ENCODE data around the gene FBXL12.

FBXL12 gene

DNA sequence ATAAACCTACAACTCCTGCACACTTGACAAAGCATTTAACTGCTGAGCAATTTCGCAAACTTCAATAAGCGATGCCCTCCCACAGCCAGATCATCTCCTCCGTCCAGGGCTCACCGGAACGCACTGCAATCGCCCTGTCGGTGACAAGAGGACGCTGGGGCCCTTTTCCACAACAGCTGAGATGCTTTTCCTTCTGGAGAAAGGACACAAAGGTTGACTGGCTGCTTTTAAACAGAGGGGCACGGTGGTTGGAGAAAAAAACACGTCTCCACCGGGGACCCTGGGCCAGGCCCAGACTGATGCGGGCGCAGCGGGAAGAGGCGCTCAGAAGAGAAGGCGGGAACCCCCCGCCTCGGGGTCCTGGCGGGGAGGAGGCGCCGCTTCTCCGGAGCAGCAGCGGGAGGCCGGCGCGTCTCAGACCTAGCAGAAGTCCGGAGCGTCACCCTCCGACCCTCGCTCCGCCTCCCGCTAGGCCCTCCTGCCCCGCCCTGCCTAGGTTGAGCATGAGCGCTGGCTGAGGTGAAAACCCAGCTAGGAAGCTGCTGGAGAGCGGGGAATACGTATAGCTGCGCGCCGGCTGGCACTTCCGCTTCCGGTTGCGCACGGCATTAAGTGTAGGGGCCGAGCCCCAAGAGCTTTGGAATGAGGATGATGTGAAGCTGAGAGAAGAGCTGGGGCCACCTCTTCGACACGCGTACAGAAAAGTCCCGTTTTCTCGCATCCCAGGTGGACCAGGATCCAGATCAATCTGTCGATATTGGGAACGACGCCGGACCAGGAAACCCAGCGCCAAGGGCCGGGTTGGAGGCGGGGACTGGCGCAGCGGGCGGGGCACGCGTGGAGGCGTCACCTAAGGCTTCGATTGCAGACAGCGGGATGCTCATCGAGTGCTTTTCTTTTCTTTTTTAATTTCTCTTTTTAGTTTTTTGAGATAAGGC, 50.4 kb downstream of the FBXL12 start, which contains the start of gene ZNF846:
Gene ZNF846, minus strand, starts transcription at position 564 of the 938 bp plus-strand sequence. CDS start 3,788 bp downstream, outside the sequence.
- peak; percentile 62 for TF ChIP-seq TAF1 (IDR thresholded peaks at IDR 0.05; ENCODE audit: low read depth)
- TF ChIP-seq, protein P1, sequence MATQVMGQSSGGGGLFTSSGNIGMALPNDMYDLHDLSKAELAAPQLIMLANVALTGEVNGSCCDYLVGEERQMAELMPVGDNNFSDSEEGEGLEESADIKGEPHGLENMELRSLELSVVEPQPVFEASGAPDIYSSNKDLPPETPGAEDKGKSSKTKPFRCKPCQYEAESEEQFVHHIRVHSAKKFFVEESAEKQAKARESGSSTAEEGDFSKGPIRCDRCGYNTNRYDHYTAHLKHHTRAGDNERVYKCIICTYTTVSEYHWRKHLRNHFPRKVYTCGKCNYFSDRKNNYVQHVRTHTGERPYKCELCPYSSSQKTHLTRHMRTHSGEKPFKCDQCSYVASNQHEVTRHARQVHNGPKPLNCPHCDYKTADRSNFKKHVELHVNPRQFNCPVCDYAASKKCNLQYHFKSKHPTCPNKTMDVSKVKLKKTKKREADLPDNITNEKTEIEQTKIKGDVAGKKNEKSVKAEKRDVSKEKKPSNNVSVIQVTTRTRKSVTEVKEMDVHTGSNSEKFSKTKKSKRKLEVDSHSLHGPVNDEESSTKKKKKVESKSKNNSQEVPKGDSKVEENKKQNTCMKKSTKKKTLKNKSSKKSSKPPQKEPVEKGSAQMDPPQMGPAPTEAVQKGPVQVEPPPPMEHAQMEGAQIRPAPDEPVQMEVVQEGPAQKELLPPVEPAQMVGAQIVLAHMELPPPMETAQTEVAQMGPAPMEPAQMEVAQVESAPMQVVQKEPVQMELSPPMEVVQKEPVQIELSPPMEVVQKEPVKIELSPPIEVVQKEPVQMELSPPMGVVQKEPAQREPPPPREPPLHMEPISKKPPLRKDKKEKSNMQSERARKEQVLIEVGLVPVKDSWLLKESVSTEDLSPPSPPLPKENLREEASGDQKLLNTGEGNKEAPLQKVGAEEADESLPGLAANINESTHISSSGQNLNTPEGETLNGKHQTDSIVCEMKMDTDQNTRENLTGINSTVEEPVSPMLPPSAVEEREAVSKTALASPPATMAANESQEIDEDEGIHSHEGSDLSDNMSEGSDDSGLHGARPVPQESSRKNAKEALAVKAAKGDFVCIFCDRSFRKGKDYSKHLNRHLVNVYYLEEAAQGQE (IDR thresholded peaks at IDR 0.05; ENCODE audit: low read depth): no peak
- TF ChIP-seq FOXM1 (IDR thresholded peaks at IDR 0.05; ENCODE audit: borderline replicate concordance, low read depth): peak; percentile 43; the same call in 1 of the 2 replicates
- peak; percentile 29; the same call in 1 of the 2 replicates for TF ChIP-seq EP300 (IDR thresholded peaks at IDR 0.05; ENCODE audit: borderline replicate concordance)
- TF ChIP-seq, protein P2, sequence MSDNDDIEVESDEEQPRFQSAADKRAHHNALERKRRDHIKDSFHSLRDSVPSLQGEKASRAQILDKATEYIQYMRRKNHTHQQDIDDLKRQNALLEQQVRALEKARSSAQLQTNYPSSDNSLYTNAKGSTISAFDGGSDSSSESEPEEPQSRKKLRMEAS (IDR thresholded peaks at IDR 0.05): peak; percentile 91
- no peak for TF ChIP-seq RAD21 (IDR thresholded peaks at IDR 0.05; ENCODE audit: low read depth)
- TF ChIP-seq CREB1 (IDR thresholded peaks at IDR 0.05; ENCODE audit: low read depth): 0 out of 2 replicates have a peak, but pooled peaks have one; percentile 31
- no peak for TF ChIP-seq EGR1 (IDR thresholded peaks at IDR 0.05)
- TF ChIP-seq YY1 (IDR thresholded peaks at IDR 0.05; ENCODE audit: low read depth): peak; percentile 55; the same call in 1 of the 2 replicates
- TF ChIP-seq NFIC (IDR thresholded peaks at IDR 0.05): no peak
- TF ChIP-seq TCF12 (IDR thresholded peaks at IDR 0.05; ENCODE audit: low read depth): peak; percentile 66
- TF ChIP-seq CEBPB (IDR thresholded peaks at IDR 0.05): no peak
- TF ChIP-seq ZBTB7A (IDR thresholded peaks at IDR 0.05; ENCODE audit: low read depth): 0 out of 2 replicates have a peak, but pooled peaks have one; percentile 88
- TF ChIP-seq, protein P3, sequence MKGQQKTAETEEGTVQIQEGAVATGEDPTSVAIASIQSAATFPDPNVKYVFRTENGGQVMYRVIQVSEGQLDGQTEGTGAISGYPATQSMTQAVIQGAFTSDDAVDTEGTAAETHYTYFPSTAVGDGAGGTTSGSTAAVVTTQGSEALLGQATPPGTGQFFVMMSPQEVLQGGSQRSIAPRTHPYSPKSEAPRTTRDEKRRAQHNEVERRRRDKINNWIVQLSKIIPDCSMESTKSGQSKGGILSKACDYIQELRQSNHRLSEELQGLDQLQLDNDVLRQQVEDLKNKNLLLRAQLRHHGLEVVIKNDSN (IDR thresholded peaks at IDR 0.05): no peak
- TF ChIP-seq TEAD4 (IDR thresholded peaks at IDR 0.05): peak; percentile 47

Data from Ishikawa (cell line).